ENCODE data around the gene PTTG1IP2. TPM values are rescaled to one million over a fixed set of nuclear protein-coding genes. Genes with fewer than 3 reads are reported as not detected.

PTTG1IP2 gene
- total RNA-seq, 1 experiment from 2014 or later, result not detected

DNA sequence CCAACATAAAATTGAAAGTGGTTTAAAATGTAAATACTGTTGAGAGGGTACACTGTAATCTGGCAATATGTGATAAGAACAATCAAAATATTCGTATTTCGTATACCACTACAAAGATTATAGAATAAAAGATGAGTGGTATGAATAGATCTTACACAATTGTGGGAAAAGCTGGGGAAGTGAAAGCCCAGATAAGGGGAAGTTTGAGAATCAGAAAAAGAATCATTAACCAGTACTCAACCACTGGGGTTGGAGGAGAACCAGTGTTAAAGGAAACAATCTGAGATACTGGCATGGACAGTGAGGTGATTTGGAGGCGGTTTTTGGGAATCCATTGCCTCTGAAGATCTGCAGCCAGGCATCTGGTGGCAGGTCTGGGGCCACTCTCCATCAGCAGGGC, 67.0 kb downstream of the PTTG1IP2 start:
- no peaks in the 10 kb centered on the region for H3K4me1 Mint-ChIP-seq (ENCODE audit: low read depth, unreplicated experiment)
- intact Hi-C loops (cut with micrococcal nuclease; ENCODE audit: unreplicated experiment), result no loop called here
- TF ChIP-seq, protein P1, sequence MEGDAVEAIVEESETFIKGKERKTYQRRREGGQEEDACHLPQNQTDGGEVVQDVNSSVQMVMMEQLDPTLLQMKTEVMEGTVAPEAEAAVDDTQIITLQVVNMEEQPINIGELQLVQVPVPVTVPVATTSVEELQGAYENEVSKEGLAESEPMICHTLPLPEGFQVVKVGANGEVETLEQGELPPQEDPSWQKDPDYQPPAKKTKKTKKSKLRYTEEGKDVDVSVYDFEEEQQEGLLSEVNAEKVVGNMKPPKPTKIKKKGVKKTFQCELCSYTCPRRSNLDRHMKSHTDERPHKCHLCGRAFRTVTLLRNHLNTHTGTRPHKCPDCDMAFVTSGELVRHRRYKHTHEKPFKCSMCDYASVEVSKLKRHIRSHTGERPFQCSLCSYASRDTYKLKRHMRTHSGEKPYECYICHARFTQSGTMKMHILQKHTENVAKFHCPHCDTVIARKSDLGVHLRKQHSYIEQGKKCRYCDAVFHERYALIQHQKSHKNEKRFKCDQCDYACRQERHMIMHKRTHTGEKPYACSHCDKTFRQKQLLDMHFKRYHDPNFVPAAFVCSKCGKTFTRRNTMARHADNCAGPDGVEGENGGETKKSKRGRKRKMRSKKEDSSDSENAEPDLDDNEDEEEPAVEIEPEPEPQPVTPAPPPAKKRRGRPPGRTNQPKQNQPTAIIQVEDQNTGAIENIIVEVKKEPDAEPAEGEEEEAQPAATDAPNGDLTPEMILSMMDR (IDR thresholded peaks at IDR 0.05; ENCODE audit: unreplicated experiment), result no peak
- H3K9me3 Mint-ChIP-seq (ENCODE audit: low read depth, unreplicated experiment), result no peaks in the 10 kb centered on the region
- no peak for DNase-seq
- H3K27me3 Mint-ChIP-seq (ENCODE audit: unreplicated experiment), result no peaks in the 10 kb centered on the region
- H3K27ac Mint-ChIP-seq (ENCODE audit: unreplicated experiment), result no peak overlapping the region
- H3K36me3 Mint-ChIP-seq (ENCODE audit: insufficient read depth, unreplicated experiment), result no peaks in the 10 kb centered on the region
- H3K4me3 Mint-ChIP-seq (ENCODE audit: low read depth, unreplicated experiment), result no peak overlapping the region
- BruUV-seq (replicated peaks), result no TSS peak
- CTCF ChIA-PET, result no interaction called here

DNA sequence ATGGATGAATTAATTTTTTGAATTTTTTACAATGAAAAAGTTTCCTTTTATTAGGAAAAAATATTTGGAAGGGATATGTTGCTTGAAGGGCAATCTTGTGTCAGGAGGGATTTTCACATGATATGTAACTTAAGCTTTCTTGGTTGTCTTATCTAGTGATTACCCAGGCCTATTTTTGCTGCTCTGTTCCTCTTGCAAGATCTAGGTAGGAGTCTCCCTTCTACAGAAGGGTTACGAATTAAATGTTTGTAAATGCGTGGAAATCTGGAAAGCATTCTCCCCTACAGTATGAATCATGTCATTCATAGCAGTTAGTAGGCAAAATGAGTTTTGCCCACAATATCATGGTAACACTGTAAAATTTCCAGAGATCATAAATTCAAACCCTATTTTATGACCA, 69.0 kb downstream of the PTTG1IP2 start:
- Mint-ChIP-seq H3K27me3 (ENCODE audit: unreplicated experiment) (no peaks in the 10 kb centered on the region), H3K27ac (ENCODE audit: unreplicated experiment) (no peak overlapping the region), H3K9me3 (ENCODE audit: low read depth, unreplicated experiment) (no peaks in the 10 kb centered on the region), H3K4me1 (ENCODE audit: low read depth, unreplicated experiment) (no peaks in the 10 kb centered on the region), H3K36me3 (ENCODE audit: insufficient read depth, unreplicated experiment) (no peaks in the 10 kb centered on the region), H3K4me3 (ENCODE audit: low read depth, unreplicated experiment) (no peak overlapping the region)
- no peak for DNase-seq
- CTCF ChIA-PET, result no interaction called here
- intact Hi-C loops (cut with micrococcal nuclease; ENCODE audit: unreplicated experiment), result no loop called here
- no TSS peak for BruUV-seq (replicated peaks)
- TF ChIP-seq, protein P1 (IDR thresholded peaks at IDR 0.05; ENCODE audit: unreplicated experiment), result no peak

DNA sequence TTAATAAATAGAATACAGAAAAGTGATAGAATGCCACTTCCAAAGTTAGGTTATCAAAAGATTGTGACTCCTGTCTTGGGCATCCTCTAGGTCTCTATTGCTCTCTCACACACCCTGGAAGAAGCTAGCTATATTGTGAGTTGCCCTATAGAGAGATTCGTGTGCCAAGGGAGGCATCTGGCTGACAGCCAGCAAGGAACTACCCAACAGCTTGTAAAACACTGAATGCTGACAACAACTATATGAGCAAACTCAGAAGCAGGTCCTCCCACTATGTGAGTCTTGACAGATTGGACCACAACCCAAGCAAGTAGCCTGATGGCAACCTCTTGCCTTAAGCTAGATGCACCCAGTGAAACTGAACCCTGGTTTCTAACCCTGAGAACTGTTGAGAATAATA, 71.0 kb downstream of the PTTG1IP2 start:
- BruUV-seq (replicated peaks), result no TSS peak
- Mint-ChIP-seq H3K4me3 (ENCODE audit: low read depth, unreplicated experiment) (no peak overlapping the region), H3K9me3 (ENCODE audit: low read depth, unreplicated experiment) (no peaks in the 10 kb centered on the region), H3K36me3 (ENCODE audit: insufficient read depth, unreplicated experiment) (no peaks in the 10 kb centered on the region), H3K27ac (ENCODE audit: unreplicated experiment) (no peak overlapping the region), H3K27me3 (ENCODE audit: unreplicated experiment) (no peaks in the 10 kb centered on the region), H3K4me1 (ENCODE audit: low read depth, unreplicated experiment) (no peaks in the 10 kb centered on the region)
- no peak for DNase-seq
- TF ChIP-seq, protein P1 (IDR thresholded peaks at IDR 0.05; ENCODE audit: unreplicated experiment), result no peak
- CTCF ChIA-PET, result no interaction called here
- intact Hi-C loops (cut with micrococcal nuclease; ENCODE audit: unreplicated experiment), result no loop called here

DNA sequence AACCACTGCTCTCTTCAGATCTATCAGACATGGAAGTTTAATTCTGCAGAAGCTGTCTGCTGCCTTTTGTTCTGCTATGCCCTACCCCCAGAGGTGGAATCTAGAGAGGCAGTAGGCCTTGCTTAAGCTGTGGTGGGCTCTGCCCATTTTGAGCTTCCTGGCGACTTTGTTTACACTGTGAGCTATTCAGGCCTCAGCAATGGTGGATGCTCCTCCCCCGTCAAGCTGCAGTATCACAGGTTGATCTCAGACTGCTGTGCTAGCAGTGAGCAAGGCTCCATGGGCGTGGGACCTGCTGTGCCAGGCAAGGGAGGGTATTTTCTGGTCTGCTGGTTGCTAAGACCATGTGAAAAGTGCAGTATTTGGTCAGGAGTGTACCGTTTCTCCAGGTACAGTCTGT, 81.6 kb downstream of the PTTG1IP2 start:
- peaks cover 3% of the 10 kb centered on the region for H3K9me3 Mint-ChIP-seq (ENCODE audit: low read depth, unreplicated experiment)
- CTCF ChIA-PET, result no interaction called here
- no peaks in the 10 kb centered on the region for H3K27me3 Mint-ChIP-seq (ENCODE audit: unreplicated experiment)
- no peaks in the 10 kb centered on the region for H3K4me1 Mint-ChIP-seq (ENCODE audit: low read depth, unreplicated experiment)
- H3K36me3 Mint-ChIP-seq (ENCODE audit: insufficient read depth, unreplicated experiment), result no peaks in the 10 kb centered on the region
- TF ChIP-seq, protein P1 (IDR thresholded peaks at IDR 0.05; ENCODE audit: unreplicated experiment), result no peak
- BruUV-seq (replicated peaks), result no TSS peak
- peak; percentile 9 for DNase-seq
- intact Hi-C loops (cut with micrococcal nuclease; ENCODE audit: unreplicated experiment), result loop anchor here (5.0 kb wide), 1 partner anchor 481 kb away; no protein-coding TSS in a partner anchor
- no peak overlapping the region for H3K27ac Mint-ChIP-seq (ENCODE audit: unreplicated experiment)
- no peak overlapping the region for H3K4me3 Mint-ChIP-seq (ENCODE audit: low read depth, unreplicated experiment)

Data from Calu3 (cell line).